SKM-1 (cell line): ENCODE data around the gene ADGRB3.

Source experiments
- DNase-seq: peaks from one replicate; lab custom pipeline; 2025; ENCODE audit not compliant: unreplicated experiment; lab: John Stamatoyannopoulos, UW

Gene ADGRB3

GRCh38 chr6:68701159-68701558, 66.1 kb downstream of the ADGRB3 start:
- no peak for DNase-seq

- DNase-seq, result no peak
Measured at GRCh38 chr6:68704485-68704884, 69.4 kb downstream of the ADGRB3 start.

- no peak for DNase-seq
Measured at GRCh38 chr6:68709091-68709490, 74.0 kb downstream of the ADGRB3 start.

- DNase-seq, result no peak
Measured at GRCh38 chr6:68709882-68710281, 74.8 kb downstream of the ADGRB3 start.

- no peak for DNase-seq
Measured at GRCh38 chr6:68710496-68710895, 75.4 kb downstream of the ADGRB3 start.

GRCh38 chr6:68710916-68711315, 75.8 kb downstream of the ADGRB3 start:
- DNase-seq, result no peak

- DNase-seq, result no peak
Measured at GRCh38 chr6:68711386-68712000, 76.4 kb downstream of the ADGRB3 start.

- no peak for DNase-seq
Measured at GRCh38 chr6:68716620-68717019, 81.5 kb downstream of the ADGRB3 start.

GRCh38 chr6:68718385-68719073, 83.4 kb downstream of the ADGRB3 start:
- no peak for DNase-seq

- DNase-seq, result no peak
Measured at GRCh38 chr6:68719761-68720160, 84.7 kb downstream of the ADGRB3 start.

- no peak for DNase-seq
Measured at GRCh38 chr6:68722891-68723527, 87.9 kb downstream of the ADGRB3 start.

- no peak for DNase-seq
Measured at GRCh38 chr6:68724060-68724459, 89.0 kb downstream of the ADGRB3 start.

GRCh38 chr6:68726337-68726736, 91.3 kb downstream of the ADGRB3 start:
- DNase-seq, result no peak

- no peak for DNase-seq
Measured at GRCh38 chr6:68726992-68727391, 91.9 kb downstream of the ADGRB3 start.

GRCh38 chr6:68727699-68728098, 92.6 kb downstream of the ADGRB3 start:
- no peak for DNase-seq

- DNase-seq, result no peak
Measured at GRCh38 chr6:68728159-68728979, 93.3 kb downstream of the ADGRB3 start.

GRCh38 chr6:68729377-68729903, 94.4 kb downstream of the ADGRB3 start:
- no peak for DNase-seq

GRCh38 chr6:68730291-68731054, 95.4 kb downstream of the ADGRB3 start:
- no peak for DNase-seq

GRCh38 chr6:68732423-68732822, 97.3 kb downstream of the ADGRB3 start:
- no peak for DNase-seq

GRCh38 chr6:68735866-68736265, 100.8 kb downstream of the ADGRB3 start:
- DNase-seq, result no peak

GRCh38 chr6:68737061-68737460, 102.0 kb downstream of the ADGRB3 start:
- DNase-seq, result no peak
